ENCODE measurements around the gene LRRC17.

The LRRC17 gene

GRCh38 chr7:102912742-102913141 lies at the start of gene LRRC17:
TSS of gene LRRC17 (plus strand) at chr7:102913000. CDS start at chr7:102933914, 20,914 bp downstream.
- no peak for DNase-seq

GRCh38 chr7:102864958-102865357 lies 47.8 kb upstream of the LRRC17 start:
- no peak for DNase-seq

GRCh38 chr7:102866535-102867215 lies 46.1 kb upstream of the LRRC17 start:
- DNase-seq = no peak

GRCh38 chr7:102869195-102869594 lies 43.6 kb upstream of the LRRC17 start:
- no peak for DNase-seq

GRCh38 chr7:102872460-102872859 lies 40.3 kb upstream of the LRRC17 start:
- DNase-seq = no peak

- no peak for DNase-seq
Observed at GRCh38 chr7:102873470-102874165, 39.2 kb upstream of the LRRC17 start.

GRCh38 chr7:102874166-102874829 lies 38.5 kb upstream of the LRRC17 start:
- no peak for DNase-seq

GRCh38 chr7:102874966-102875365 lies 37.8 kb upstream of the LRRC17 start:
- DNase-seq = no peak

GRCh38 chr7:102875700-102876295 lies 37.0 kb upstream of the LRRC17 start:
- no peak for DNase-seq

GRCh38 chr7:102883098-102883860 lies 29.5 kb upstream of the LRRC17 start:
- no peak for DNase-seq

- no peak for DNase-seq
Observed at GRCh38 chr7:102888561-102889233, 24.1 kb upstream of the LRRC17 start.

GRCh38 chr7:102889851-102890250 lies 22.9 kb upstream of the LRRC17 start:
- DNase-seq = no peak

- no peak for DNase-seq
Observed at GRCh38 chr7:102890292-102890970, 22.4 kb upstream of the LRRC17 start.

GRCh38 chr7:102890971-102891692 lies 21.7 kb upstream of the LRRC17 start:
- DNase-seq = no peak

GRCh38 chr7:102891693-102892261 lies 21.0 kb upstream of the LRRC17 start:
- no peak for DNase-seq

- DNase-seq = no peak
Observed at GRCh38 chr7:102892631-102893278, 20.0 kb upstream of the LRRC17 start.

GRCh38 chr7:102895602-102896001 lies 17.2 kb upstream of the LRRC17 start:
- DNase-seq = no peak

GRCh38 chr7:102896585-102896984 lies 16.2 kb upstream of the LRRC17 start:
- no peak for DNase-seq

- no peak for DNase-seq
Observed at GRCh38 chr7:102897211-102897631, 15.6 kb upstream of the LRRC17 start.

Data from activated CD4-positive, alpha-beta T cell treated with anti-CD3 and anti-CD28 coated beads, Interleukin-2, amount 50 U/mL, for 4 hours (primary cell).